CD4-positive, CD25-positive, alpha-beta regulatory T cell (primary cell): ENCODE results near the gene PTCH1. TPM values are rescaled to one million over a fixed set of nuclear protein-coding genes. Genes with fewer than 3 reads are reported as not detected.

Experiments
- ATAC-seq, 2 donors: fragments of 150-1000 bp; cut with Tn5 transposase; one replicate each; pipeline ENCODE4 v1.10.0; 2021; ENCODE audit warnings: low read depth in 2 of 2, moderate number of reproducible peaks in 2 of 2, moderate library complexity in 1 of 2
- DNase-seq, 3 donors: peaks; one replicate each; pipeline versions ENCODE4 v3.0.0 to v3.0.0-alpha.2; 2012 to 2022; ENCODE audit warnings: mixed read lengths in 1 of 3
- H3K27ac ChIP-seq: one replicate; pipeline ENCODE4 v1.7.0; 2013; ENCODE audit warnings: mild to moderate bottlenecking, low read length; ENCODE audit not compliant: insufficient read depth, poor library complexity, severe bottlenecking
- H3K27me3 ChIP-seq: one replicate; pipeline ENCODE4 v1.7.0; 2013; ENCODE audit warnings: low read length; ENCODE audit not compliant: control insufficient read depth, insufficient read depth
- H3K36me3 ChIP-seq: one replicate; pipeline ENCODE4 v1.7.0; 2013; ENCODE audit warnings: mild to moderate bottlenecking, low read length, moderate library complexity; ENCODE audit not compliant: control insufficient read depth, insufficient read depth
- H3K4me1 ChIP-seq: 2 replicates; pipeline ENCODE4 v1.7.0; 2013; ENCODE audit warnings: mild to moderate bottlenecking, low read length; ENCODE audit not compliant: insufficient read depth, control insufficient read depth, poor library complexity, severe bottlenecking
- H3K4me3 ChIP-seq: one replicate; pipeline ENCODE4 v1.7.0; 2013; ENCODE audit warnings: low read depth, mild to moderate bottlenecking, low read length, moderate library complexity
- H3K9me3 ChIP-seq, 2 experiments: 1 replicate in 1 of 2; 2 replicates in 1 of 2; pipeline ENCODE4 v1.7.0; 2013; ENCODE audit warnings: low read length in 2 of 2, mild to moderate bottlenecking in 1 of 2, moderate library complexity in 1 of 2; ENCODE audit not compliant: control insufficient read depth in 2 of 2
- H3K27ac Mint-ChIP-seq, 3 donors: one replicate each; pipeline ENCODE4 v1.8.0; 2020 to 2022; ENCODE audit warnings: mild to moderate bottlenecking in 3 of 3, mixed read lengths in 3 of 3, moderate library complexity in 2 of 3
- H3K27me3 Mint-ChIP-seq: one replicate; pipeline ENCODE4 v1.8.0; 2022; ENCODE audit warnings: mild to moderate bottlenecking, mixed read lengths
- H3K36me3 Mint-ChIP-seq: one replicate; pipeline ENCODE4 v1.8.0; 2020; ENCODE audit warnings: mixed read lengths
- H3K4me1 Mint-ChIP-seq, 4 donors: one replicate each; pipeline ENCODE4 v1.8.0; 2020 to 2022; ENCODE audit warnings: mixed read lengths in 4 of 4, mild to moderate bottlenecking in 1 of 4
- H3K4me3 Mint-ChIP-seq, 4 donors: one replicate each; pipeline ENCODE4 v1.8.0; 2020 to 2022; ENCODE audit warnings: mild to moderate bottlenecking in 4 of 4, mixed read lengths in 4 of 4, moderate library complexity in 3 of 4
- H3K9me3 Mint-ChIP-seq, 7 donors: one replicate each; pipeline ENCODE4 v1.8.0; 2020 to 2022; ENCODE audit warnings: mixed read lengths in 7 of 7, mild to moderate bottlenecking in 3 of 7, moderate library complexity in 2 of 7
- polyA plus RNA-seq, 4 donors: library from polyadenylated mRNA; unstranded; fragments of 300-500 nt; fragmentation: Illumina TruSeq; gene quantifications; one replicate each; pipeline ENCODE4 v1.2.3, GENCODE V29; 2021
- total RNA-seq: library from RNA; stranded (reverse); gene quantifications from one replicate; pipeline ENCODE4 v1.2.3, GENCODE V29; 2022

Gene PTCH1
- total and polyA plus RNA-seq, 5 donors from 2014 or later: 3.5 to 11.8 (median 8.1) TPM

GRCh38 chr9:95399261-95399660 lies 117.5 kb downstream of the PTCH1 start:
- peaks cover 2% of the 10 kb centered on the region for H3K27me3 ChIP-seq
- no peak overlapping the region for H3K4me3 ChIP-seq
- no peaks in the 10 kb centered on the region for H3K36me3 ChIP-seq
- no peaks in the 10 kb centered on the region for H3K4me1 ChIP-seq
- no peak overlapping the region for H3K27ac ChIP-seq
- H3K9me3 ChIP-seq: no peaks in the 10 kb centered on the region
- ATAC-seq (no peak), DNase-seq (no peak)
- Mint-ChIP-seq H3K9me3 (peaks cover 2 to 13% (median 6%) of the 10 kb centered on the region in 7 donors), H3K36me3 (no peaks in the 10 kb centered on the region), H3K4me3 (no peak overlapping the region), H3K27ac (no peak overlapping the region), H3K27me3 (peaks cover 10% of the 10 kb centered on the region), H3K4me1 (no peaks in the 10 kb centered on the region)

Other genes with a start within 250 kb of the PTCH1 start
- gene FANCC, start 199.3 kb downstream of the PTCH1 start, total RNA-seq: 7.5 TPM
- gene FANCC, start 199.3 kb downstream of the PTCH1 start, polyA plus RNA-seq: 1 to 10 TPM; 2.8 to 6.1 (median 4.8) TPM